ENCODE measurements around the gene ITPK1.

ITPK1 gene

GRCh38 chr14:93027810-93028723, 87.7 kb downstream of the ITPK1 start:
- Histone ChIP-seq H3K36me3 (ENCODE audit: insufficient read depth, low read length) (no peaks in the 10 kb centered on the region), H3K27ac (no peak overlapping the region)
- TF ChIP-seq FOXP2 (optimal IDR thresholded peaks at IDR 0.05; ENCODE audit: control extremely low read depth, extremely low read length, insufficient read depth) (no peak), EZH2 (IDR thresholded peaks at IDR 0.05) (no peak), POLR2AphosphoS5 (IDR thresholded peaks at IDR 0.05; ENCODE audit: borderline replicate concordance, low read depth, low read length) (no peak)

GRCh38 chr14:93026339-93026738, 89.4 kb downstream of the ITPK1 start:
- no peak for TF ChIP-seq FOXP2 (optimal IDR thresholded peaks at IDR 0.05; ENCODE audit: control extremely low read depth, extremely low read length, insufficient read depth)
- TF ChIP-seq POLR2AphosphoS5 (IDR thresholded peaks at IDR 0.05; ENCODE audit: borderline replicate concordance, low read depth, low read length): no peak
- TF ChIP-seq EZH2 (IDR thresholded peaks at IDR 0.05): no peak
- DNase-seq (ENCODE audit: low read depth, low spot score): no peak
- Histone ChIP-seq H3K9ac (ENCODE audit: insufficient read length) (no peak overlapping the region), H3K4me3 (no peak overlapping the region), H3K36me3 (ENCODE audit: insufficient read depth, low read length) (no peaks in the 10 kb centered on the region), H3K9me3 (ENCODE audit: low read depth, low read length) (no peaks in the 10 kb centered on the region), H3K27ac (no peak overlapping the region)

More at GRCh38 chr14:93027810-93028723, 87.7 kb downstream of the ITPK1 start:
- H3K9ac ChIP-seq (ENCODE audit: insufficient read length): no peak overlapping the region
- no peaks in the 10 kb centered on the region for H3K9me3 ChIP-seq (ENCODE audit: low read depth, low read length)
- no peak overlapping the region for H3K4me3 ChIP-seq
- no peak for DNase-seq (ENCODE audit: low read depth, low spot score)

- H3K9ac ChIP-seq (ENCODE audit: insufficient read length): no peak overlapping the region
- no peak overlapping the region for H3K4me3 ChIP-seq
- H3K27ac ChIP-seq: no peak overlapping the region
- TF ChIP-seq EZH2 (IDR thresholded peaks at IDR 0.05) (no peak), POLR2AphosphoS5 (IDR thresholded peaks at IDR 0.05; ENCODE audit: borderline replicate concordance, low read depth, low read length) (no peak), FOXP2 (optimal IDR thresholded peaks at IDR 0.05; ENCODE audit: control extremely low read depth, extremely low read length, insufficient read depth) (no peak)
- H3K36me3 ChIP-seq (ENCODE audit: insufficient read depth, low read length): no peaks in the 10 kb centered on the region
- no peaks in the 10 kb centered on the region for H3K9me3 ChIP-seq (ENCODE audit: low read depth, low read length)
- DNase-seq (ENCODE audit: low read depth, low spot score): no peak
Measured at GRCh38 chr14:93025055-93025454, 90.7 kb downstream of the ITPK1 start.

GRCh38 chr14:93024493-93024892, 91.2 kb downstream of the ITPK1 start:
- no peak for TF ChIP-seq FOXP2 (optimal IDR thresholded peaks at IDR 0.05; ENCODE audit: control extremely low read depth, extremely low read length, insufficient read depth)
- TF ChIP-seq EZH2 (IDR thresholded peaks at IDR 0.05): no peak
- TF ChIP-seq POLR2AphosphoS5 (IDR thresholded peaks at IDR 0.05; ENCODE audit: borderline replicate concordance, low read depth, low read length): no peak
- Histone ChIP-seq H3K9me3 (ENCODE audit: low read depth, low read length) (no peaks in the 10 kb centered on the region), H3K4me3 (no peak overlapping the region), H3K27ac (no peak overlapping the region), H3K9ac (ENCODE audit: insufficient read length) (no peak overlapping the region), H3K36me3 (ENCODE audit: insufficient read depth, low read length) (no peaks in the 10 kb centered on the region)
- DNase-seq (ENCODE audit: low read depth, low spot score): no peak

DNA sequence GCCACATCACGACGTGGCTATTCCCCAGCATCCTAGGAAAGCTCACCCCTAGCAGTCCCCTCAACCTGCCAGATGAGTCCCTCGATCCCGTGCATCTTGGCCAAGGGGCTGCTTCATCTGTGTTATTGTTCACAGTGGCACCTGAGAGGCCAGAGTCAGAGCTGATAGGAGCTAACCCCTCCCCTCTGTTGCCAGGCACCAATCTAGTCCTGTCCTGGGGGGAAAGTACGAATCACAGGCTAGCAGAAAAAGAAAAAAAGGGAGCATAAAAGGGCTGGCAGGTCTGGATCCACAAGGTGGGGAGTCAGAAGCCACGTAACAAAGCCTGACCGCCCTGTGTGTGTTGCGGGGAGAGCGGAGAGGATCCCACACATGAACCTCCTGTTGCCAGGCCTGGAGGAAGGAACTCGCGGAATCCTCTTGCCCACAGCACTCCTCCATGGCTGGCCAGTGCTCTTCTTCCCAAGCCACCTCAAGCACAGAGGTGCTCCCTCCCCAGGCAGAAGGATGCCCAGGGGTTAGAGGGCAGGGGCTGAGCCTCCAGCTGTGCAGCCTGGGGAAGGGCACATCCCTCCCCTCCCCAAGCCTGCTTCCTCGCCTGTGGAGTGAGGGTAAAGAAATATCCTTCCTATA, 91.8 kb downstream of the ITPK1 start:
- Histone ChIP-seq H3K9me3 (ENCODE audit: low read depth, low read length) (no peaks in the 10 kb centered on the region), H3K9ac (ENCODE audit: insufficient read length) (no peak overlapping the region), H3K27ac (no peak overlapping the region), H3K36me3 (ENCODE audit: insufficient read depth, low read length) (no peaks in the 10 kb centered on the region), H3K4me3 (no peak overlapping the region)
- TF ChIP-seq FOXP2 (optimal IDR thresholded peaks at IDR 0.05; ENCODE audit: control extremely low read depth, extremely low read length, insufficient read depth) (no peak), POLR2AphosphoS5 (IDR thresholded peaks at IDR 0.05; ENCODE audit: borderline replicate concordance, low read depth, low read length) (no peak), EZH2 (IDR thresholded peaks at IDR 0.05) (no peak)
- no peak for DNase-seq (ENCODE audit: low read depth, low spot score)

- no peak overlapping the region for H3K27ac ChIP-seq
- no peak for DNase-seq (ENCODE audit: low read depth, low spot score)
Measured at GRCh38 chr14:93023039-93023438, 92.7 kb downstream of the ITPK1 start.

GRCh38 chr14:93019970-93020369, 95.8 kb downstream of the ITPK1 start:
- no peak overlapping the region for H3K9ac ChIP-seq (ENCODE audit: insufficient read length)
- DNase-seq (ENCODE audit: low read depth, low spot score): no peak

More at GRCh38 chr14:93023039-93023438, 92.7 kb downstream of the ITPK1 start:
- H3K9ac ChIP-seq (ENCODE audit: insufficient read length): no peak overlapping the region
- TF ChIP-seq FOXP2 (optimal IDR thresholded peaks at IDR 0.05; ENCODE audit: control extremely low read depth, extremely low read length, insufficient read depth): no peak
- no peak for TF ChIP-seq EZH2 (IDR thresholded peaks at IDR 0.05)
- no peak for TF ChIP-seq POLR2AphosphoS5 (IDR thresholded peaks at IDR 0.05; ENCODE audit: borderline replicate concordance, low read depth, low read length)
- no peaks in the 10 kb centered on the region for H3K36me3 ChIP-seq (ENCODE audit: insufficient read depth, low read length)
- no peaks in the 10 kb centered on the region for H3K9me3 ChIP-seq (ENCODE audit: low read depth, low read length)
- H3K4me3 ChIP-seq: no peak overlapping the region

DNA sequence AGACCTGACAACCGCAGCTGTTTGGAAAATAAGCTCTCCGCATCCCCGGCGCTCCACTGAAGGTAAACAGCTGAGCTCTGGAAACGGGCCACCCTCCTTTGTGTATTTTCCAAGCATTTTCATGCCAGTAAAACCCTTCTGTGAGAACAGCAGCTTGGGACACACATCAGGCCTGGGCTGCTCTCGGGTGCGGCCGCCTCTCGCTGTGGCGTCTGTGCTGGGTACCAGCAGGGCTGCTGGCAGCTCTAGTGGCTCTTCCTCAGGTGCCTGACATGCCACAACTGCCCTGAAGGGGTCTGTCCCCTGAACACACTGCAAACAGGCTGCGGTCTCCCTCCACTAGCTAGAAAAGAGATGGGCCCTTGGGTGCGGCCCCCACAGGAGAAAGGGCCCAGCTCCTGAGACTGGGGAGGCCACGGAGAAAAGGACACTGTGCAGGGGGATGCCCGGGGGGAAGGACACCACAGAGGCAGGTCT, 96.3 kb downstream of the ITPK1 start:
- Histone ChIP-seq H3K27ac (no peak overlapping the region), H3K36me3 (ENCODE audit: insufficient read depth, low read length) (no peaks in the 10 kb centered on the region), H3K9me3 (ENCODE audit: low read depth, low read length) (no peaks in the 10 kb centered on the region), H3K4me3 (no peak overlapping the region), H3K9ac (ENCODE audit: insufficient read length) (no peak overlapping the region)
- DNase-seq (ENCODE audit: low read depth, low spot score): no peak
- TF ChIP-seq FOXP2 (optimal IDR thresholded peaks at IDR 0.05; ENCODE audit: control extremely low read depth, extremely low read length, insufficient read depth): no peak
- no peak for TF ChIP-seq EZH2 (IDR thresholded peaks at IDR 0.05)

More at GRCh38 chr14:93019970-93020369, 95.8 kb downstream of the ITPK1 start:
- no peak overlapping the region for H3K27ac ChIP-seq
- TF ChIP-seq POLR2AphosphoS5 (IDR thresholded peaks at IDR 0.05; ENCODE audit: borderline replicate concordance, low read depth, low read length): no peak
- no peak for TF ChIP-seq EZH2 (IDR thresholded peaks at IDR 0.05)
- no peaks in the 10 kb centered on the region for H3K9me3 ChIP-seq (ENCODE audit: low read depth, low read length)
- H3K4me3 ChIP-seq: no peak overlapping the region
- H3K36me3 ChIP-seq (ENCODE audit: insufficient read depth, low read length): no peaks in the 10 kb centered on the region

Data from SK-N-MC (cell line).